Measurements from ENCODE around the gene UBE2H. TPM values are rescaled to one million over a fixed set of nuclear protein-coding genes. Genes with fewer than 3 reads are reported as not detected.

The UBE2H gene
- total RNA-seq, 1 donor from 2014 or later, result 114 TPM

DNA sequence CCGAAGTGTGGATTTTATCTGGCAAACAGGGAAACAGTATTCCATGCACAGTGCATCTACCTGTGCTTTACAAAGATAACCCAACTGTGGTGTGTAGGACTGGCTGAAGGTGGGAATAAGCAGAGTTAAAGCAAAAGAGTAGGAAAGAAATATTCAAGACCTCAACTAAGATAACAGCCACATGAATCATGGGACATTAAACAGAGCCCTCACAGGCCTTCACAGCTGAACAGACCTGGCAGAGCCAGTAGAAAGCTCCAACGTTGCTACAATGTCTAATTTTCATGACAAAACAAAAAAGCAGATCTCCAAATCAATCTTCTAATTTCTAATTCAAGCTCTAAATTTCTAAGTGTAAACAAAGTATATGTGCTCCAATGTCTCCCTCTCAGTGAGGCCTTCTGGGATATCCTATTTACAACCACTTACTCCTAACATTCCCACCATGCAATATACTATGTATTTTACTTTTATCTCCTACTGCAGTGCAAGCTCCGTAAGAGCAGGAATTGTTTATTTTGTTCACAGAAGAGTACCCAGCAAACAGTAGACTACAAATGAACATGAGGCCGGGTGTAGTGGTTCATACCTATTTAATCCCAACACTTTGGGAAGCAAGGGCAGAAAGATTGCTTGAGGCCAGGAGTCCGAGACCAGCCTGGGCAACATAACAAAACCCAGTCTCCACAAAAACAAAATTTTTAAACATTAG is 63.5 kb downstream of the UBE2H start:
- H3K79me2 ChIP-seq (ENCODE audit: low read depth), result peaks cover 90% of the 10 kb centered on the region
- no peak overlapping the region for H3K4me3 Mint-ChIP-seq
- peaks cover 8% of the 10 kb centered on the region for H3K36me3 Mint-ChIP-seq
- H3K4me3 ChIP-seq, result no peak overlapping the region
- H3K4me1 Mint-ChIP-seq, result no peaks in the 10 kb centered on the region
- DNase-seq (ENCODE audit: low spot score), result no peak
- H3K27ac Mint-ChIP-seq, result no peak overlapping the region
- no peaks in the 10 kb centered on the region for H3K27me3 ChIP-seq
- H3K4me1 ChIP-seq, result no peaks in the 10 kb centered on the region
- peak overlapping the region; percentile 31 for H3K27ac ChIP-seq
- H3K4me2 ChIP-seq, result no peak overlapping the region
- H3K9me3 Mint-ChIP-seq, result no peaks in the 10 kb centered on the region
- no peak overlapping the region for H2AFZ ChIP-seq (replicated peaks)
- TF ChIP-seq EZH2 (IDR thresholded peaks at IDR 0.05) (no peak), EZH2phosphoT487 (IDR thresholded peaks at IDR 0.05) (no peak)
- TF ChIP-seq, protein P1, sequence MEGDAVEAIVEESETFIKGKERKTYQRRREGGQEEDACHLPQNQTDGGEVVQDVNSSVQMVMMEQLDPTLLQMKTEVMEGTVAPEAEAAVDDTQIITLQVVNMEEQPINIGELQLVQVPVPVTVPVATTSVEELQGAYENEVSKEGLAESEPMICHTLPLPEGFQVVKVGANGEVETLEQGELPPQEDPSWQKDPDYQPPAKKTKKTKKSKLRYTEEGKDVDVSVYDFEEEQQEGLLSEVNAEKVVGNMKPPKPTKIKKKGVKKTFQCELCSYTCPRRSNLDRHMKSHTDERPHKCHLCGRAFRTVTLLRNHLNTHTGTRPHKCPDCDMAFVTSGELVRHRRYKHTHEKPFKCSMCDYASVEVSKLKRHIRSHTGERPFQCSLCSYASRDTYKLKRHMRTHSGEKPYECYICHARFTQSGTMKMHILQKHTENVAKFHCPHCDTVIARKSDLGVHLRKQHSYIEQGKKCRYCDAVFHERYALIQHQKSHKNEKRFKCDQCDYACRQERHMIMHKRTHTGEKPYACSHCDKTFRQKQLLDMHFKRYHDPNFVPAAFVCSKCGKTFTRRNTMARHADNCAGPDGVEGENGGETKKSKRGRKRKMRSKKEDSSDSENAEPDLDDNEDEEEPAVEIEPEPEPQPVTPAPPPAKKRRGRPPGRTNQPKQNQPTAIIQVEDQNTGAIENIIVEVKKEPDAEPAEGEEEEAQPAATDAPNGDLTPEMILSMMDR (IDR thresholded peaks at IDR 0.05), result no peak
- no peaks in the 10 kb centered on the region for H3K36me3 ChIP-seq
- H4K20me1 ChIP-seq (ENCODE audit: low read depth), result peaks cover 79% of the 10 kb centered on the region
- H3F3A ChIP-seq (ENCODE audit: low read depth), result peaks cover 2% of the 10 kb centered on the region
- peaks cover 3% of the 10 kb centered on the region for H3K27me3 Mint-ChIP-seq (ENCODE audit: insufficient read depth, low read depth)
- no peak overlapping the region for H3K9ac ChIP-seq
- no peaks in the 10 kb centered on the region for H3K9me3 ChIP-seq (ENCODE audit: low read depth)

DNA sequence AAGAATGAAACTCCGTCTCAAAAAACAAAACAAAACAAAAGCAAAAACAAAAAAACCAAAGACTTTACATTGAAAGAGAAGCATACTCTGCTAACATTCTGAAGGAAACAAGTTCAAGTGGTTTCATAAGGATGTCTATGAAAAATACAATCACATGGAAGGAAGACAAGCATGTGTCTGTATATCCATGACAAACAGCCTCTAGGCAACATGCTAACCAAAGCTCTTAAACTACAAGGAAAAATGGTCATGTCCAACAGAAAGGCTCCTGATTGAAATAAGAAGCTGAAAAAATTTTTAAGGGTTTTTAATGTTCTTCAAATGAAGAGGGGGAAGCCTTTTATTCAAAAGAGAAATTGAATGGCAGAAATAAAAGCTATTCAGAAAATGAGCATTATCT is 64.9 kb downstream of the UBE2H start:
- TF ChIP-seq EZH2phosphoT487 (IDR thresholded peaks at IDR 0.05), result no peak
- no peak for TF ChIP-seq EZH2 (IDR thresholded peaks at IDR 0.05)
- TF ChIP-seq, protein P1 (IDR thresholded peaks at IDR 0.05), result no peak
- Histone ChIP-seq H3K4me3 (no peak overlapping the region), H4K20me1 (ENCODE audit: low read depth) (peaks cover 68% of the 10 kb centered on the region), H3K9me3 (ENCODE audit: low read depth) (no peaks in the 10 kb centered on the region), H3K4me2 (no peak overlapping the region), H3K27me3 (no peaks in the 10 kb centered on the region), H3K27ac (no peak overlapping the region), H3K9ac (no peak overlapping the region), H3K36me3 (no peaks in the 10 kb centered on the region), H3K4me1 (no peaks in the 10 kb centered on the region), H3F3A (ENCODE audit: low read depth) (peaks cover 2% of the 10 kb centered on the region), H3K79me2 (ENCODE audit: low read depth) (peaks cover 88% of the 10 kb centered on the region), H2AFZ (replicated peaks) (no peak overlapping the region)
- Mint-ChIP-seq H3K36me3 (peaks cover 10% of the 10 kb centered on the region), H3K4me1 (no peaks in the 10 kb centered on the region), H3K27me3 (ENCODE audit: insufficient read depth, low read depth) (peaks cover 3% of the 10 kb centered on the region), H3K4me3 (no peak overlapping the region), H3K27ac (no peak overlapping the region), H3K9me3 (no peaks in the 10 kb centered on the region)
- DNase-seq (ENCODE audit: low spot score), result no peak

DNA sequence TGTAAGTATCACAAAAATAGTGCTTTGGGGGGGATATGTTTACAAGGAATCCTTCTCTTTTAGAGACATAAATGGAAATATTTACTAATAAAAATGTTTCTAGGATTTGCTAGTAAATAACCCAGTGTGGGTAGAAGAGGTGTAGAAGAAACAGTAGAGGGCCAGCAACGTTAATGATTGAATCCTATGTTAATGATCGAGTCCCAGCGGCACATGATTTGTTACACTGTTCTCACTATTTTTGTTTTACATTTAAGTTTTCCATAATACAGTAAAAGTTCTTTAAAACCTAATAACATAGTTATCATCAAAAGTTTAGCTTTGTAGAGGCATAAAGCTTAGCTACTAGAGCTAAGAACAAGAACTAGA is 66.0 kb downstream of the UBE2H start:
- Histone ChIP-seq H3K4me3 (no peak overlapping the region), H3K27ac (no peak overlapping the region), H3K4me2 (no peak overlapping the region), H3K9me3 (ENCODE audit: low read depth) (no peaks in the 10 kb centered on the region), H3K9ac (no peak overlapping the region), H3K4me1 (no peaks in the 10 kb centered on the region), H3K36me3 (no peaks in the 10 kb centered on the region), H3F3A (ENCODE audit: low read depth) (peaks cover 2% of the 10 kb centered on the region), H3K27me3 (no peaks in the 10 kb centered on the region), H4K20me1 (ENCODE audit: low read depth) (peaks cover 68% of the 10 kb centered on the region), H2AFZ (replicated peaks) (no peak overlapping the region), H3K79me2 (ENCODE audit: low read depth) (peaks cover 88% of the 10 kb centered on the region)
- TF ChIP-seq, protein P1 (IDR thresholded peaks at IDR 0.05), result no peak
- TF ChIP-seq EZH2phosphoT487 (IDR thresholded peaks at IDR 0.05), result no peak
- no peak for TF ChIP-seq EZH2 (IDR thresholded peaks at IDR 0.05)
- H3K4me1 Mint-ChIP-seq, result no peaks in the 10 kb centered on the region
- no peak overlapping the region for H3K4me3 Mint-ChIP-seq
- H3K27me3 Mint-ChIP-seq (ENCODE audit: insufficient read depth, low read depth), result no peaks in the 10 kb centered on the region
- H3K27ac Mint-ChIP-seq, result no peak overlapping the region
- H3K9me3 Mint-ChIP-seq, result no peaks in the 10 kb centered on the region
- DNase-seq (ENCODE audit: low spot score), result no peak
- H3K36me3 Mint-ChIP-seq, result peaks cover 10% of the 10 kb centered on the region

Data from neural progenitor cell (in vitro differentiated cells).